Body of pancreas (tissue), 4 donors: ENCODE results near the gene AHCYL1. TPM values are rescaled to one million over a fixed set of nuclear protein-coding genes. Genes with fewer than 3 reads are reported as not detected.

Experiments
- ATAC-seq: fragments of 150-250 bp; one replicate; pipeline ENCODE4 v1.9.1; 2016
- DNase-seq, 4 donors: peaks; one replicate each; pipeline ENCODE4 v3.0.0-alpha.2; 2019
- H3K27ac ChIP-seq, 4 donors: fragments of 200-600 bp; sonication (generic); 1 replicate in 3 of 4; 2 replicates in 1 of 4; pipeline versions ENCODE4 v1.5.1 to v1.6.1; 2016 to 2019; ENCODE audit warnings: mild to moderate bottlenecking in 1 of 4, mixed read lengths in 1 of 4, moderate library complexity in 1 of 4
- H3K27me3 ChIP-seq, 2 donors: fragments of 200-600 bp; sonication (generic); one replicate each; pipeline ENCODE4 v1.6.0; 2016; ENCODE audit warnings: mild to moderate bottlenecking in 1 of 2
- H3K36me3 ChIP-seq, 2 donors: fragments of 200-600 bp; sonication (generic); replicated peaks in 1 of 2; 2 replicates each; pipeline ENCODE4 v1.5.1; 2016; ENCODE audit warnings: low read depth in 2 of 2; ENCODE audit not compliant: insufficient read depth in 1 of 2
- H3K4me1 ChIP-seq: fragments of 200-600 bp; sonication (generic); one replicate; pipeline ENCODE4 v1.6.0; 2016
- H3K4me3 ChIP-seq, 2 donors: fragments of 200-600 bp; sonication (generic); 1 replicate in 1 of 2; 2 replicates in 1 of 2; pipeline ENCODE4 v1.5.1; 2016 to 2019
- H3K9me3 ChIP-seq, 3 donors: fragments of 200-600 bp; sonication (generic); 1 replicate in 2 of 3; 2 replicates in 1 of 3; pipeline ENCODE4 v1.5.1; 2016
- POLR2A ChIP-seq, 3 donors: fragments of 450-650 bp; IDR thresholded peaks; one replicate each; pipeline ENCODE4 v1.6.1; 2016; ENCODE audit warnings: antibody characterized with exemption in 3 of 3, mild to moderate bottlenecking in 2 of 3
- WGBS, 2 donors: methylation state at CpG; one replicate each; pipeline ENCODE4 v1.1.5; 2017; 5-methylcytosine and 5-hydroxymethylcytosine counted together
- intact Hi-C: fragments of 100-400 bp; cut with DNase I; formaldehyde crosslinking; loops from one replicate; pipeline ENCODE4 v1.15.1; 2023
- total RNA-seq, 2 donors: library from RNA; depleted of rRNA; stranded (reverse); fragments of >200 nt; gene quantifications; one replicate each; pipeline ENCODE4 v1.1.0, GENCODE V29; 2016
- TF ChIP-seq, protein P1 (sequence below), 7 experiments: fragments of 450-650 bp in 4 of 7; fragments of 200-600 bp in 3 of 7; sonication (generic) in 3 of 7; IDR thresholded peaks; one replicate each; pipeline ENCODE4 v1.5.1; 2016 to 2019; ENCODE audit warnings: antibody characterized with exemption in 7 of 7

AHCYL1 gene
- total RNA-seq, 2 donors from 2014 or later: 38.4 to 61.6 TPM

DNA sequence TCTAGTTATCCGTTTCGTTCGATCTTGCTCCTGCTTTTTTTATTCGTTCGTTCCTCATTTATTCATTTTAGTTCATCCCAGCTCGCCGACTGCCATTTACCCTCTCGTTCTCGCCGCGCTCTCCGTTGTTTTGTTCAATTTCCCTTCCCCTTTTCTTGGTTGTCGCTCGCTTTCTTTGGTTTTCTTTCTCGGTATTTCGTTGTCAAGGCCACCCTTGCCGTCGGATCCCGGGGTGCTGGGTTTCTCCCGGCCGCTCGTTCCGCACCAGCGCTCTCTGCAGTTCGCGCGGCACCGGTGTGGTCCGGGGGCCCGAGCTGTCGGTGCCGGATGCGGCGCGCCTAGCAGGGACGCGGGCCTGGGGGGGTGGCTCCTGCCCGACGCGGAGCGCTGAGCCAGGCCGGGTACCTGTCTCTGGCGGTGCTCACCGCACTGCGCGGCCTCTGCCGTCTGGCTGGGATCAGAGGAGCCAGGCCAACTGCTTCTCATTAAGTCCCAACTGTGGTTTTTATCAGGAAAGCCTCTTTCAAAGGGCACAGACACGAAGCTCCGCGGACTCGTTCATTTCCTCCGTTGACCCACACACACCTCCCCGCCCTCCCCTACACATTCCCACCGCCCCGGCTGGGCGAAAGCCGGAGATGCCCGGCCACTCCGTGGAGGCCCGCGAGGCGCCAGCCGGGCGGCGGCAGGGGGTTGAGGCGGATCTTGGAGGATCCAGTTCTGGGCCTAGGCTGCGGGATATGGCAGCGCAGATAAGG, 84.3 kb downstream of the AHCYL1 start:
- H3K9me3 ChIP-seq: no peaks in the 10 kb centered on the region
- no peak overlapping the region for H3K4me3 ChIP-seq
- intact Hi-C loops: no loop called here
- H3K27ac ChIP-seq: no peak overlapping the region
- peaks cover 17% of the 10 kb centered on the region for H3K4me1 ChIP-seq
- H3K27me3 ChIP-seq: peaks cover 15 to 43% of the 10 kb centered on the region in 2 donors
- no peak for DNase-seq
- TF ChIP-seq, protein P1, sequence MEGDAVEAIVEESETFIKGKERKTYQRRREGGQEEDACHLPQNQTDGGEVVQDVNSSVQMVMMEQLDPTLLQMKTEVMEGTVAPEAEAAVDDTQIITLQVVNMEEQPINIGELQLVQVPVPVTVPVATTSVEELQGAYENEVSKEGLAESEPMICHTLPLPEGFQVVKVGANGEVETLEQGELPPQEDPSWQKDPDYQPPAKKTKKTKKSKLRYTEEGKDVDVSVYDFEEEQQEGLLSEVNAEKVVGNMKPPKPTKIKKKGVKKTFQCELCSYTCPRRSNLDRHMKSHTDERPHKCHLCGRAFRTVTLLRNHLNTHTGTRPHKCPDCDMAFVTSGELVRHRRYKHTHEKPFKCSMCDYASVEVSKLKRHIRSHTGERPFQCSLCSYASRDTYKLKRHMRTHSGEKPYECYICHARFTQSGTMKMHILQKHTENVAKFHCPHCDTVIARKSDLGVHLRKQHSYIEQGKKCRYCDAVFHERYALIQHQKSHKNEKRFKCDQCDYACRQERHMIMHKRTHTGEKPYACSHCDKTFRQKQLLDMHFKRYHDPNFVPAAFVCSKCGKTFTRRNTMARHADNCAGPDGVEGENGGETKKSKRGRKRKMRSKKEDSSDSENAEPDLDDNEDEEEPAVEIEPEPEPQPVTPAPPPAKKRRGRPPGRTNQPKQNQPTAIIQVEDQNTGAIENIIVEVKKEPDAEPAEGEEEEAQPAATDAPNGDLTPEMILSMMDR (IDR thresholded peaks at IDR 0.05): no peak
- TF ChIP-seq POLR2A (IDR thresholded peaks at IDR 0.05): no peak
- no peaks in the 10 kb centered on the region for H3K36me3 ChIP-seq
- no peak for ATAC-seq
- 7 to 12% methylated on average over 39 to 67 of the region's 68 CpGs for WGBS, 2 donors

DNA sequence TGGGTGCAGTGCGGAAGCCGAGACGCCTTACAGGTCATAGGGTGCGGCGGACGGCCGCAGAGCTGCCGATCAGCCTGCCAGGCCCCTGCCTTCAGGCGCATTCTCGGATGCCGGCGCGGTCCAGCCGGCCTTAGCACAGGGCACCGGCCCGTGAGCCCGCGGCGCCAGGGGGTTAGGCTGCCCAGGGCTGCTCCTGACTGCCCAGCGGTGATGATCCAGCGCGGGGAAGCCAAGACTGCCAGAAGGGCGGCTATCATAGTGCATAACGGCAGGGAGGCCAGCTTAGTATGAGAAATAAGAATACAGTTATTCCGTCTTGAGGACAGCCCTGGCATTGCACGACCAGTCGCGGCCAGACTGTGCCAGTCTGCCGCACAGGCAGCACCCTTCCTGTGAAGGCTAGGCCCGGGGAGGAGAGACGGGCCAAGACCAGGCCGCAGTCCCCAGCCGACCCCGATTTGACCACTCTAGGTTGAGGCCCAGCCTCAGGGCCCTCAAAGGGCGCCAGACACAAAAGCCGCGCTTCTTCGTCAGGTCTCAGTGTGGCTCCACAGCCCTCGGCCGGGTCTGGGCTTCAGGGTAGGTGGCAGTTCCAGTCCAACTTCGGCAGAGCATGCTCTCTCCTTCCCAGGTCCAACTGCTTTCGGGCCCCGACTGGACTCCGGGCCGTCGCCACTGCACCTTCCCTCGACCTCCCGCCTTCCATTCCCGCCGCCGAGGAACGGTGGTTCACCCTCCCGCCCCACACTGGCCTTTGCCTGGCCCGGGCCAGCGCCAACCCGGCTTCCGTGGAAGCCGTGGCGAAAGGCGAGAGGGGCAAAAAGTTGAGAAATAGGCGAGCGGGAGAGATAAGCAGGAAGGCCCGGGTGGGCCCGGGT, 85.1 kb downstream of the AHCYL1 start:
- H3K36me3 ChIP-seq: no peaks in the 10 kb centered on the region
- ATAC-seq (peak; percentile 4), DNase-seq (no peak)
- WGBS, 2 donors: 31 to 39% methylated on average over 27 to 64 of the region's 64 CpGs
- intact Hi-C loops: no loop called here
- H3K4me1 ChIP-seq: peaks cover 17% of the 10 kb centered on the region
- H3K27me3 ChIP-seq: peaks cover 15 to 43% of the 10 kb centered on the region in 2 donors
- no peak overlapping the region for H3K27ac ChIP-seq
- TF ChIP-seq, protein P1 (IDR thresholded peaks at IDR 0.05): no peak
- no peak for TF ChIP-seq POLR2A (IDR thresholded peaks at IDR 0.05)
- H3K4me3 ChIP-seq: no peak overlapping the region
- no peaks in the 10 kb centered on the region for H3K9me3 ChIP-seq

DNA sequence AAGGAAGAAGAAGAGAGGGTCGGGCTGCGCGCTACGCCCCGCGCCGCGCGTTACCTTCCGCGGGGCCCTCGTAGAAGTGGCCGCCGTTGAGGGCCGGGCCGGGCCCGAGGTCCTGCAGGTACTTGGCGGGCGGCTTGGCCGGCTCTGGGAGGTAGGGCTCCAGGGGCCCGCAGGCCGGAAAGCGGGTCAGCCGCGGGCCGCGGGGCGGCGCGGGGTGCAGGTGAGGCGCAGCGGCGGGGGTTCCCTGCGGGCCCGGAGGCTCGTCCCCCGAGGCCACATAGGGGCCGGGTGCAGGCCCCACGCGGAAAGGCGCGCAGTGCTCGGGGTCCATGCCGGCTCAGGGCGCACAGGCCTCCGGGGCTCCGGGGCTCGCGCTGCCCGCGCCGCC, 85.7 kb downstream of the AHCYL1 start:
- TF ChIP-seq POLR2A (IDR thresholded peaks at IDR 0.05): no peak
- TF ChIP-seq, protein P1 (IDR thresholded peaks at IDR 0.05): no peak
- no peak for ATAC-seq
- Histone ChIP-seq H3K36me3 (no peaks in the 10 kb centered on the region), H3K27me3 (peaks cover 15 to 43% of the 10 kb centered on the region in 2 donors), H3K9me3 (no peaks in the 10 kb centered on the region), H3K4me3 (no peak overlapping the region), H3K4me1 (peaks cover 17% of the 10 kb centered on the region), H3K27ac (no peak overlapping the region)
- DNase-seq: no peak
- intact Hi-C loops: no loop called here
- 5 to 9% methylated on average over 10 to 50 of the region's 52 CpGs for WGBS, 2 donors

DNA sequence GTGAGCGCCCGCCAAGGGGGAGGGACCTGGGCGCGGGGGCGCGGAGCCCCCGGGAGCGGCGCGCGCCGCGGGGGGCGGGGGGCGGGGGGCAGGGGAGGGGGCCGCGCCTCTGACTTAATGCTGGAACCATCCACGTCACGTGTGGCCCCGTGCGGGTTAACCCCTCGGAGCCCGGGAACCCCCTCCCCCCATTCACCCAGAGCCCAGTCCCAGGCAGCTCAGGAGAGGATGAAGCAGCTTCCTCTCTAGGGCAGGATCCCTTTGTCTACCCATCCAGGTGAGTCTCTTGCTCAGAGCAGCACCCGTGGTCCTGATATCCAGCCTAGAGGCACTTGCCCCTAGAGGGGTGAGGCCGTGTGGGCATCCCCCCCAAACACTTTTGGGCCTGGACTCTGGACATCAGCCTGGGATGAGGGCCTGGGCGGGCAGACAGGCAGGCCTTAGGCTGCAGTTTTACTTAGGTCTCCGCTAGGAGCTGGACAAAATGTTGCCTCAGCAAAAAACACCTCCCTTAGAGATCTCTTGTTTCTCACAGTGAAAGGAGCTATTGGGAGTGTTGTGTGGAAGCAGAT, 86.2 kb downstream of the AHCYL1 start, which contains the start of gene ALX3:
ALX3 (minus strand) TSS at position 2 of the 572 bp plus-strand sequence. CDS start 60 bp downstream, outside the sequence.
- Histone ChIP-seq H3K27ac (no peak within 1 kb of the TSS), H3K27me3 (peaks cover 15 to 43% of the 10 kb centered on the region in 2 donors), H3K36me3 (no peaks in the 10 kb centered on the region), H3K4me1 (peaks cover 17% of the 10 kb centered on the region), H3K4me3 (no peak within 1 kb of the TSS), H3K9me3 (no peaks in the 10 kb centered on the region)
- 13 to 53% methylated on average over 3 to 24 of the region's 27 CpGs for WGBS, 2 donors
- no peak for TF ChIP-seq POLR2A (IDR thresholded peaks at IDR 0.05)
- TF ChIP-seq, protein P1 (IDR thresholded peaks at IDR 0.05): no peak
- intact Hi-C loops: no loop called here
- ATAC-seq (no peak), DNase-seq (no peak)

Other genes starting within 250 kb of the AHCYL1 start
- 10 to 100 TPM; 68.5 to 73.8 TPM for gene GSTM3, start 243.7 kb upstream of the AHCYL1 start, total RNA-seq
- 1 to 10 TPM in 1 of 2 donors, not detected in 1; 4.2 TPM for gene EPS8L3, start 220.8 kb upstream of the AHCYL1 start, total RNA-seq
- gene CSF1, start 73.9 kb upstream of the AHCYL1 start, total RNA-seq: 10 to 100 TPM; 26.7 to 60.7 TPM
- gene STRIP1, start 49.9 kb downstream of the AHCYL1 start, total RNA-seq: 10 to 100 TPM; 22.7 to 24.1 TPM
- gene ALX3, start 85.9 kb downstream of the AHCYL1 start, total RNA-seq: not detected
- not detected for gene UBL4B, start 127.7 kb downstream of the AHCYL1 start, total RNA-seq
- gene SLC6A17, start 165.7 kb downstream of the AHCYL1 start, total RNA-seq: under 1 TPM; 0.52 to 0.99 TPM
- 10 to 100 TPM in 1 of 2 donors, 1 to 10 TPM in 1; 8.6 to 12.7 TPM for gene KCNC4, start 225.5 kb downstream of the AHCYL1 start, total RNA-seq